ENCODE results near the gene PCDH1.
A peak's percentile ranks its signal among the peaks of the same experiment; 100 is the strongest.

PCDH1 gene

GRCh38 chr5:141817631-141818030, 60.6 kb downstream of the PCDH1 start:
- no peaks in the 10 kb centered on the region for H3K9me3 ChIP-seq (ENCODE audit: control insufficient read depth, insufficient read depth, low read length)
- no peak overlapping the region for H3K4me3 ChIP-seq (ENCODE audit: low read length)
- no peaks in the 10 kb centered on the region for H3K27me3 ChIP-seq (ENCODE audit: control insufficient read depth, insufficient read depth, low read length)
- DNase-seq (ENCODE audit: low read depth, low spot score) = no peak
- H3K4me1 ChIP-seq (ENCODE audit: control insufficient read depth, insufficient read depth, low read length) = peaks cover 17% of the 10 kb centered on the region
- no peaks in the 10 kb centered on the region for H3K36me3 ChIP-seq (ENCODE audit: control insufficient read depth, insufficient read depth, low read length)
- WGBS (ENCODE audit: insufficient coverage, insufficient read length) = no CpG with 5 or more reads among the region's 6 CpGs
- H3K27ac ChIP-seq (ENCODE audit: low read length) = no peak overlapping the region

- Histone ChIP-seq H3K9me3 (ENCODE audit: control insufficient read depth, insufficient read depth, low read length) (no peaks in the 10 kb centered on the region), H3K36me3 (ENCODE audit: control insufficient read depth, insufficient read depth, low read length) (no peaks in the 10 kb centered on the region), H3K27me3 (ENCODE audit: control insufficient read depth, insufficient read depth, low read length) (no peaks in the 10 kb centered on the region), H3K4me1 (ENCODE audit: control insufficient read depth, insufficient read depth, low read length) (peaks cover 20% of the 10 kb centered on the region), H3K4me3 (ENCODE audit: low read length) (no peak overlapping the region), H3K27ac (ENCODE audit: low read length) (no peak overlapping the region)
- peak; percentile 98 for DNase-seq (ENCODE audit: low read depth, low spot score)
- WGBS (ENCODE audit: insufficient coverage, insufficient read length) = no CpG with 5 or more reads among the region's 11 CpGs
Observed at GRCh38 chr5:141816598-141817399, 61.4 kb downstream of the PCDH1 start.

- Histone ChIP-seq H3K27ac (ENCODE audit: low read length) (no peak overlapping the region), H3K36me3 (ENCODE audit: control insufficient read depth, insufficient read depth, low read length) (no peaks in the 10 kb centered on the region), H3K27me3 (ENCODE audit: control insufficient read depth, insufficient read depth, low read length) (no peaks in the 10 kb centered on the region), H3K4me3 (ENCODE audit: low read length) (no peak overlapping the region), H3K4me1 (ENCODE audit: control insufficient read depth, insufficient read depth, low read length) (peaks cover 23% of the 10 kb centered on the region), H3K9me3 (ENCODE audit: control insufficient read depth, insufficient read depth, low read length) (no peaks in the 10 kb centered on the region)
- WGBS (ENCODE audit: insufficient coverage, insufficient read length) = no CpG with 5 or more reads among the region's 3 CpGs
- no peak for DNase-seq (ENCODE audit: low read depth, low spot score)
Observed at GRCh38 chr5:141815796-141816180, 62.4 kb downstream of the PCDH1 start.

- Histone ChIP-seq H3K4me1 (ENCODE audit: control insufficient read depth, insufficient read depth, low read length) (peaks cover 23% of the 10 kb centered on the region), H3K27me3 (ENCODE audit: control insufficient read depth, insufficient read depth, low read length) (no peaks in the 10 kb centered on the region), H3K36me3 (ENCODE audit: control insufficient read depth, insufficient read depth, low read length) (no peaks in the 10 kb centered on the region), H3K9me3 (ENCODE audit: control insufficient read depth, insufficient read depth, low read length) (no peaks in the 10 kb centered on the region), H3K4me3 (ENCODE audit: low read length) (no peak overlapping the region), H3K27ac (ENCODE audit: low read length) (no peak overlapping the region)
- DNase-seq (ENCODE audit: low read depth, low spot score) = no peak
Observed at GRCh38 chr5:141815051-141815795, 63.0 kb downstream of the PCDH1 start.

GRCh38 chr5:141814064-141814964, 63.9 kb downstream of the PCDH1 start:
- Histone ChIP-seq H3K27me3 (ENCODE audit: control insufficient read depth, insufficient read depth, low read length) (no peaks in the 10 kb centered on the region), H3K36me3 (ENCODE audit: control insufficient read depth, insufficient read depth, low read length) (no peaks in the 10 kb centered on the region), H3K4me1 (ENCODE audit: control insufficient read depth, insufficient read depth, low read length) (peaks cover 23% of the 10 kb centered on the region), H3K4me3 (ENCODE audit: low read length) (no peak overlapping the region), H3K27ac (ENCODE audit: low read length) (no peak overlapping the region), H3K9me3 (ENCODE audit: control insufficient read depth, insufficient read depth, low read length) (no peaks in the 10 kb centered on the region)
- no CpG with 5 or more reads among the region's 9 CpGs for WGBS (ENCODE audit: insufficient coverage, insufficient read length)
- no peak for DNase-seq (ENCODE audit: low read depth, low spot score)

- WGBS (ENCODE audit: insufficient coverage, insufficient read length) = no CpG with 5 or more reads among the region's 2 CpGs
- no peak for DNase-seq (ENCODE audit: low read depth, low spot score)
- Histone ChIP-seq H3K9me3 (ENCODE audit: control insufficient read depth, insufficient read depth, low read length) (no peaks in the 10 kb centered on the region), H3K27ac (ENCODE audit: low read length) (no peak overlapping the region), H3K27me3 (ENCODE audit: control insufficient read depth, insufficient read depth, low read length) (no peaks in the 10 kb centered on the region), H3K4me1 (ENCODE audit: control insufficient read depth, insufficient read depth, low read length) (peaks cover 23% of the 10 kb centered on the region), H3K4me3 (ENCODE audit: low read length) (no peak overlapping the region), H3K36me3 (ENCODE audit: control insufficient read depth, insufficient read depth, low read length) (no peaks in the 10 kb centered on the region)
Observed at GRCh38 chr5:141812512-141812911, 65.7 kb downstream of the PCDH1 start.

- Histone ChIP-seq H3K4me3 (ENCODE audit: low read length) (peak overlapping the region; percentile 5; the same call in 1 of the 2 replicates), H3K4me1 (ENCODE audit: control insufficient read depth, insufficient read depth, low read length) (peaks cover 23% of the 10 kb centered on the region), H3K36me3 (ENCODE audit: control insufficient read depth, insufficient read depth, low read length) (no peaks in the 10 kb centered on the region), H3K27me3 (ENCODE audit: control insufficient read depth, insufficient read depth, low read length) (no peaks in the 10 kb centered on the region), H3K9me3 (ENCODE audit: control insufficient read depth, insufficient read depth, low read length) (no peaks in the 10 kb centered on the region), H3K27ac (ENCODE audit: low read length) (no peak overlapping the region)
- peak; percentile 78 for DNase-seq (ENCODE audit: low read depth, low spot score)
- 100% methylated on average over 1 of the region's 29 CpGs for WGBS (ENCODE audit: insufficient coverage, insufficient read length)
Observed at GRCh38 chr5:141811287-141812155, 66.7 kb downstream of the PCDH1 start.

- peaks cover 20% of the 10 kb centered on the region for H3K4me1 ChIP-seq (ENCODE audit: control insufficient read depth, insufficient read depth, low read length)
Observed at GRCh38 chr5:141810702-141811101, 67.5 kb downstream of the PCDH1 start.

GRCh38 chr5:141809380-141810096, 68.7 kb downstream of the PCDH1 start:
- Histone ChIP-seq H3K36me3 (ENCODE audit: control insufficient read depth, insufficient read depth, low read length) (no peaks in the 10 kb centered on the region), H3K27me3 (ENCODE audit: control insufficient read depth, insufficient read depth, low read length) (no peaks in the 10 kb centered on the region), H3K4me3 (ENCODE audit: low read length) (no peak overlapping the region), H3K27ac (ENCODE audit: low read length) (no peak overlapping the region), H3K9me3 (ENCODE audit: control insufficient read depth, insufficient read depth, low read length) (no peaks in the 10 kb centered on the region), H3K4me1 (ENCODE audit: control insufficient read depth, insufficient read depth, low read length) (peaks cover 14% of the 10 kb centered on the region)
- no CpG with 5 or more reads among the region's 15 CpGs for whole genome bisulfite sequencing (ENCODE audit: insufficient coverage, insufficient read length)
- DNase-seq (ENCODE audit: low read depth, low spot score) = no peak

More at GRCh38 chr5:141810702-141811101, 67.5 kb downstream of the PCDH1 start:
- no peak for DNase-seq (ENCODE audit: low read depth, low spot score)
- Histone ChIP-seq H3K9me3 (ENCODE audit: control insufficient read depth, insufficient read depth, low read length) (no peaks in the 10 kb centered on the region), H3K36me3 (ENCODE audit: control insufficient read depth, insufficient read depth, low read length) (no peaks in the 10 kb centered on the region), H3K27ac (ENCODE audit: low read length) (no peak overlapping the region), H3K4me3 (ENCODE audit: low read length) (no peak overlapping the region), H3K27me3 (ENCODE audit: control insufficient read depth, insufficient read depth, low read length) (no peaks in the 10 kb centered on the region)
- no CpG with 5 or more reads among the region's 3 CpGs for WGBS (ENCODE audit: insufficient coverage, insufficient read length)
